Measurements from ENCODE around the gene MRPS12. TPM values are rescaled to one million over a fixed set of nuclear protein-coding genes. Genes with fewer than 3 reads are reported as not detected.
"Not testable (repeated sequence)": the region's sequence is repeated elsewhere in the genome, so short reads cannot be mapped to it uniquely, and the experiment has no call there.

Gene MRPS12
- polyA plus RNA-seq, 3 donors from 2014 or later = 120 to 175 (median 127) TPM

GRCh38 chr19:38952395-38953165 is 21.8 kb downstream of the MRPS12 start:
- Mint-ChIP-seq H3K4me3 (peak overlapping the region in 1 of 5 donors; percentile 53), H3K27ac (peak overlapping the region in 1 of 6 donors; percentile 1), H3K4me1 (peaks cover 12 to 15% of the 10 kb centered on the region in 2 donors)

GRCh38 chr19:38953677-38954076 is 22.9 kb downstream of the MRPS12 start:
- Mint-ChIP-seq H3K4me3 (no peak overlapping the region), H3K27ac (no peak overlapping the region), H3K36me3 (peaks cover 0 to 4% (median 0%) of the 10 kb centered on the region in 3 donors), H3K9me3 (peaks cover 0 to 2% (median 0%) of the 10 kb centered on the region in 6 donors), H3K4me1 (peaks cover 12 to 13% of the 10 kb centered on the region in 2 donors), H3K27me3 (ENCODE audit: low read depth in 3 of 3) (peaks cover 3 to 10% (median 9%) of the 10 kb centered on the region in 3 donors)
- no peak for DNase-seq

More at GRCh38 chr19:38952395-38953165, 21.8 kb downstream of the MRPS12 start:
- H3K9me3 Mint-ChIP-seq = peaks cover 0 to 2% (median 0%) of the 10 kb centered on the region in 6 donors
- peaks cover 3 to 10% (median 8%) of the 10 kb centered on the region in 3 donors for H3K27me3 Mint-ChIP-seq (ENCODE audit: low read depth in 3 of 3)
- H3K36me3 Mint-ChIP-seq = peaks cover 0 to 4% (median 0%) of the 10 kb centered on the region in 3 donors
- DNase-seq = peak; percentile 33 to 50 (median 43)

- H3K36me3 Mint-ChIP-seq = peaks cover 0 to 4% (median 0%) of the 10 kb centered on the region in 3 donors
- no peak for DNase-seq
- H3K27me3 Mint-ChIP-seq (ENCODE audit: low read depth in 3 of 3) = peaks cover 0 to 7% (median 7%) of the 10 kb centered on the region in 3 donors
- no peak overlapping the region for H3K4me3 Mint-ChIP-seq
- peaks cover 0 to 2% (median 0%) of the 10 kb centered on the region in 6 donors for H3K9me3 Mint-ChIP-seq
- no peak overlapping the region for H3K27ac Mint-ChIP-seq
- peaks cover 4 to 6% of the 10 kb centered on the region in 2 donors for H3K4me1 Mint-ChIP-seq
Observed at GRCh38 chr19:38956264-38956663, 25.5 kb downstream of the MRPS12 start.

GRCh38 chr19:38958301-38958700 is 27.6 kb downstream of the MRPS12 start:
- no peak for DNase-seq
- Mint-ChIP-seq H3K9me3 (no peaks in the 10 kb centered on the region), H3K4me3 (no peak overlapping the region), H3K36me3 (no peaks in the 10 kb centered on the region), H3K27me3 (ENCODE audit: low read depth in 3 of 3) (peaks cover 2 to 4% (median 2%) of the 10 kb centered on the region in 3 donors), H3K4me1 (peaks cover 6 to 9% of the 10 kb centered on the region in 2 donors), H3K27ac (no peak overlapping the region)

GRCh38 chr19:38959618-38960017 is 28.9 kb downstream of the MRPS12 start:
- Mint-ChIP-seq H3K9me3 (no peaks in the 10 kb centered on the region), H3K4me3 (no peak overlapping the region), H3K36me3 (no peaks in the 10 kb centered on the region), H3K4me1 (peaks cover 6 to 9% of the 10 kb centered on the region in 2 donors), H3K27ac (no peak overlapping the region), H3K27me3 (ENCODE audit: low read depth in 3 of 3) (peaks cover 0 to 4% (median 2%) of the 10 kb centered on the region in 3 donors)
- DNase-seq = no peak

- Mint-ChIP-seq H3K27me3 (ENCODE audit: low read depth in 3 of 3) (peaks cover 3 to 5% (median 4%) of the 10 kb centered on the region in 3 donors), H3K36me3 (no peaks in the 10 kb centered on the region), H3K4me3 (no peak overlapping the region), H3K4me1 (peaks cover 6 to 9% of the 10 kb centered on the region in 2 donors), H3K9me3 (no peaks in the 10 kb centered on the region), H3K27ac (no peak overlapping the region)
- no peak for DNase-seq
Observed at GRCh38 chr19:38964738-38965137, 34.0 kb downstream of the MRPS12 start.

- DNase-seq; H3K4me1 Mint-ChIP-seq; H3K9me3 Mint-ChIP-seq; H3K36me3 Mint-ChIP-seq; H3K4me3 Mint-ChIP-seq; H3K27ac Mint-ChIP-seq; H3K27me3 Mint-ChIP-seq (ENCODE audit: low read depth in 3 of 3): not testable (repeated sequence)
Observed at GRCh38 chr19:38966149-38966548, 35.4 kb downstream of the MRPS12 start.

GRCh38 chr19:38970664-38971532 is 40.2 kb downstream of the MRPS12 start:
- Mint-ChIP-seq H3K27me3 (ENCODE audit: low read depth in 3 of 3) (peaks cover under 1 to 12% (median 8%) of the 10 kb centered on the region in 3 donors), H3K4me3 (no peak overlapping the region), H3K27ac (no peak overlapping the region), H3K9me3 (peaks cover 0 to 2% (median 0%) of the 10 kb centered on the region in 6 donors), H3K4me1 (peaks cover 4 to 8% of the 10 kb centered on the region in 2 donors), H3K36me3 (no peaks in the 10 kb centered on the region)
- no peak for DNase-seq

- Mint-ChIP-seq H3K27me3 (ENCODE audit: low read depth in 3 of 3) (peaks cover 3 to 15% (median 9%) of the 10 kb centered on the region in 3 donors), H3K9me3 (peaks cover 0 to 2% (median 0%) of the 10 kb centered on the region in 6 donors), H3K4me1 (peaks cover 7 to 8% of the 10 kb centered on the region in 2 donors), H3K27ac (no peak overlapping the region), H3K36me3 (no peaks in the 10 kb centered on the region), H3K4me3 (no peak overlapping the region)
- DNase-seq = no peak
Observed at GRCh38 chr19:38971672-38972071, 40.9 kb downstream of the MRPS12 start.

- H3K4me3 Mint-ChIP-seq = peak overlapping the region in 2 of 5 donors; percentile 6 to 39
- H3K4me1 Mint-ChIP-seq = peaks cover 7 to 8% of the 10 kb centered on the region in 2 donors
- H3K27ac Mint-ChIP-seq = no peak overlapping the region
- H3K36me3 Mint-ChIP-seq = no peaks in the 10 kb centered on the region
- peaks cover 0 to 2% (median 0%) of the 10 kb centered on the region in 6 donors for H3K9me3 Mint-ChIP-seq
- peaks cover 7 to 13% (median 10%) of the 10 kb centered on the region in 3 donors for H3K27me3 Mint-ChIP-seq (ENCODE audit: low read depth in 3 of 3)
- no peak for DNase-seq
Observed at GRCh38 chr19:38974624-38975213, 44.0 kb downstream of the MRPS12 start.

- no peak within 1 kb of the TSS for H3K27ac Mint-ChIP-seq
- no peaks in the 10 kb centered on the region for H3K36me3 Mint-ChIP-seq
- no peak for DNase-seq
- H3K27me3 Mint-ChIP-seq (ENCODE audit: low read depth in 3 of 3) = peaks cover 9 to 13% (median 10%) of the 10 kb centered on the region in 3 donors
- H3K9me3 Mint-ChIP-seq = peaks cover 0 to 2% (median 0%) of the 10 kb centered on the region in 6 donors
- H3K4me1 Mint-ChIP-seq = peaks cover 7 to 8% of the 10 kb centered on the region in 2 donors
- H3K4me3 Mint-ChIP-seq = peak within 1 kb of the TSS in 2 of 5 donors; percentile 39
Observed at GRCh38 chr19:38975214-38975860, 44.6 kb downstream of the MRPS12 start, which contains the start of gene FBXO17. Gene FBXO17, minus strand, starts transcription at chr19:38975742. Its CDS starts 25,423 bp downstream, at chr19:38950319.

GRCh38 chr19:38975861-38976271 is 45.1 kb downstream of the MRPS12 start:
- H3K9me3 Mint-ChIP-seq = peaks cover 0 to 2% (median 0%) of the 10 kb centered on the region in 6 donors
- H3K27ac Mint-ChIP-seq = no peak overlapping the region
- peaks cover 10 to 13% (median 12%) of the 10 kb centered on the region in 3 donors for H3K27me3 Mint-ChIP-seq (ENCODE audit: low read depth in 3 of 3)
- DNase-seq = no peak
- peak overlapping the region in 1 of 5 donors; percentile 39 for H3K4me3 Mint-ChIP-seq
- peaks cover 7 to 8% of the 10 kb centered on the region in 2 donors for H3K4me1 Mint-ChIP-seq
- no peaks in the 10 kb centered on the region for H3K36me3 Mint-ChIP-seq
